HG03432 (cell line): Measurements from ENCODE around the gene DSTYK.
"Not testable (repeated sequence)": the region's sequence is repeated elsewhere in the genome, so short reads cannot be mapped to it uniquely, and the experiment has no call there.

Experiments used
- ATAC-seq: cut with Tn5 transposase; IDR thresholded peaks from one replicate; pipeline ENCODE4 v1.9.1; 2021; ENCODE audit warnings: mild to moderate bottlenecking, moderate library complexity; ENCODE audit not compliant: unreplicated experiment

DSTYK gene

DNA sequence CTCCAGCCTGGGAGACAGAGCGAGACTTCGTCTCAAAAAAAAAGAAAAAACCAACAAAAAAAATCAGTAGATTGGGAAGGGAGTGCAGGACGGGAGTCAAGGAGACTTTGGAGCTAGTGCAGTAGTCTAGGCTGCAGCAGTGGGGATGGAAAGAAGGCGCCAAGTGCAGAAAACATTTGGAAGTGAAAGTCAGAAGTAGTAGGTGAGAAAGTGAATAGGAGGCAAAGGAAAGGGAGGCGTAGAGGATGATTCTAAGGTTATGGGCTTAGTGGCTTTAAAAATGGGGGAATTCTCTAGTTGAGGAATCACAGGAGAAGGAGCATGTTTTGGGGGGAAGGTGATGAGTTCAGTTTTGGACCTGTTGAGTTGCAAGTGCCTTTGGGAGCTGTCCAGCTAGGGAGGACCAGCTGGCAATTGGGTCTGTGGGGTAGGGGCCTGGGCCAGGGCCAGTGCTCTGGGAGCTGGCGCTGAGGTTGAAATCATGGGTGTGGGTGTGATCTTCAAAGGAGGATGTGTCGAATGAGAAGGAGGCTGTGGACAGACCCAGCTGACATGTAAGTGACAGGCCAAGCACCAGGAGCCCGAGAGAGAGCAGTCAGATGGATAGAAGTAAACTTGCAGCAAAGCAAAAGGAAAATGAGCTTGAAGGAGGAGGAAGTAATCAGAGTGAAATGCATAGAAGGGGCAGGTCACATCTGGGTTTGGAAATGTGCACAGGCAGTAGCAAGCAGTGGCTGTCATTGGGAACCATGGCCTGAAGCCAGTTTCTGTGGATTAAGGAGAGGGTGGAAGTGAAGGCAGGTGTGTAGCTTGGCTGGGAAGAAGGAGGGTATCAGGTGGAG lies 32.1 kb upstream of the DSTYK start:
- ATAC-seq, result no peak

- ATAC-seq, result no peak
Measured at GRCh38 chr1:205241366-205242030, 30.0 kb upstream of the DSTYK start.

DNA sequence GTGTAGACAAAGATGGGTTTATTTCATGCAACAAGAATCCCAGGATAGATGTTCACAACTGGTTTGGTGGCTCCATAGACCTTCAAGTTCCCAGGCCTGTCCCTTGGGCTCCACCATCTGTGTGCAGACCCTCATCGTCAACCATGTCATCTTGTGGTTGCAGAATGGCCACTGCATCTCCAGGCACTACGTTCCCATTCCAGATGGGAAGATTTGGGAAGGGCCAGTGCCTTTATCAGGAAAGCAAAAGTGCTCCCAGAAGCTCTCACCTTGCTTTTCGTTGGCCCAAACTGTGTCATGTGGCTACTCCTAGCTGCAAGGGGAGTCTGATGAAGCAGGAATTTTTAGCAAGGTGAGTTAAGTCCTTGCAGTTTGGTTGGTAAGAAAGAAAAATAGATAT lies 29.1 kb upstream of the DSTYK start:
- no peak for ATAC-seq

DNA sequence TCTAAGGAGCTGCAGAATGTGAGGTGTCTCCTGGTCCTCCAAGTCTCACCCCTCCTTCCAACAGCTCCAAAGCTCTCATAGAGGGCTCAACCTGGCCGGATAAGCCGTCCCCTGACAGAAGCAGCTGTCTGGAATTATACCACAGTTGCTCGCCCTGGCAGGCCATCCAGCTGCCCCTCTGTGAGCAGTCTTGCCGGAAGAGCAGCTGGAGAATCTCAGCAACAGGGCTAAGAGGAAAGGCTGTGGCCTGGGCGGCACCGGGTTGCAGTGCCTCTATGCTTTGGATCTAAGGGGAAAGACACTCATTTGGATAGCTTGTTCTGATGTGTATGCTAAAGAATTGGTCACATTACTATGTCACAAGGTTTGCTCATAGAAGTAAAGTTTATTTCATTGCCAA lies 28.6 kb upstream of the DSTYK start:
- ATAC-seq, result no peak

- ATAC-seq, result no peak
Measured at GRCh38 chr1:205239078-205239477, 27.6 kb upstream of the DSTYK start.

DNA sequence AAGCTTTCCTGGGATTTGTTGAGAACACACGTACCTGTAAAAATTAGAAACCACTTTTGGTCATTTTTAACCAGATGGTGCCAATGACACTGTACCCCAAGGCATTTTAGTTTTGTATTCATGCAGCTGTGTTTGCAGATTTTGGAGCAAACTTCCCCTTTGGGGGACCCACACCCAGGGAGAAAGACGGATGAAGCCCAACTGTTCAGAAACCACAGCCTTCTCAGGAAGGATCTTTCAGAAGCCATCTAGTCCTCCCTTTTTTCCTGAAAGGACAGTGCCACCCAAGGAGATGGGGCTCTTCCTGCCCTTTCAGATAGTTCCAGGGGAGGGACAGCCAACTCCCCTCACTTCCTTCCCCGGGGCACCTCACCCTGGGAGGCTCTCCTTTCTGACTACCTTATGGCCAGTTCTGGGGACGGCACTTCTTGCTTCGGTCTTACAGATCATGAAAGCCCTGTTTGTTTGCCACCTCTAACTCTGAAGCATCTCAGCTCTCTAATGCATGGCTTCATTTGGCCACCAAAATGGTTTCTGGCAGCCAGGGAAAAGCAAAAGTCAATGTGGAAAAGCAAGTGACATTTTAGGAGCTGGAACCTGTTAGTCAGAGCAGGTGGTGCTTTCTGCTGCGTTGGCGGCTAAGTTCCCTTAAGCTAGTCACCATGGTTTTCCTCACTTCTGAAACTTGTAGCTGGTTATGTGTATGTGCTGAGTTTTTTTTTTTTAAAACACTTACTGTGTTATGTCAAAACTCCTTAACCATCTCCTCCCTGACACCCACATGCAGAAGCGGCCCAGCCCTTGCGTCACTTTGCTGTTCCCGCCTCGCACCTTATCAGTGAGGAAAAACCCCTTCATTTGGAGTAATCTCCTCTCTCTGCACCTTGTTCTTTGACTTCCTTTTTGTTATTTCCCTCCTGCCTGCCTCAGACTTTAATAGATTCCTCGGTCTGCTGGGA lies 26.3 kb upstream of the DSTYK start:
- ATAC-seq, result no peak

GRCh38 chr1:205236951-205237475 lies 25.5 kb upstream of the DSTYK start:
- ATAC-seq, result no peak

GRCh38 chr1:205236526-205236925 lies 25.0 kb upstream of the DSTYK start:
- no peak for ATAC-seq

DNA sequence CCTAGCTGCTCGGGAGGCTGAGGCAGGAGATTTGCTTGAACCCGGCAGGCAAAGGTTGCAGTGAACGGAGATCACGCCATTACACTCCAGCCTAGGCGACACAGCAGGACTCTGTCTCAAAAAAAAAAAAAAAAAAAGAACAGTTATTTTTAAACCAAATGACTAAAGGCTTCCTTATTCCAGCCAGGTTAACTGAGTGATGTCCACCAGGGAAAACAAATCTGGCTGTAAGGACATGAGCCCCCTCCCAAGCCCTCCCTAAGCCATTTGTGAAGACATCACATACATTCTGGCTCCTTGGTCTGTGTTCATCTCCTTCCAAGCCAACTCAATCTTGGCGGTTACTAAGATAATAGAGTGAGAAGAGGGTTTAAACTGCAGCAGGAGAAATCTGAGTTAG lies 24.4 kb upstream of the DSTYK start:
- ATAC-seq, result no peak

DNA sequence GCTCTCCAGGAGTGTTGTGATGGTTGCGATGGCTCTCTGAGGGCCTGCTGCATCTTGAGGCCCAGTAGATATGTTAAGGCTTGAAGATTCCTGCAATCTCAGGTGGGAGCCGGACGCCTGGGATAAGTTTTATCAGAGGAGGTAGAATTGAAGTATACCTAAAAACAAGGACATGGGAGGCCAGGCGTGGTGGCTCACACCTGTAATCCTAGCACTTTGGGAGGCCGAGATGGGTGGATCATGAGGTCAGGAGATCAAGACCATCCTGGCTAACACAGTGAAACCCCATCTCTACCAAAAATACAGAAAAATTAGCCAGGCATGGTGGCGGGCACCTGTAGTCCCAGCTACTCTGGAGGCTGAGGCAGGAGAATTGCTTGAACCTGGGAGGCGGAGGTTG lies 22.5 kb upstream of the DSTYK start:
- ATAC-seq, result not testable (repeated sequence)

GRCh38 chr1:205232945-205233397 lies 21.5 kb upstream of the DSTYK start:
- ATAC-seq, result no peak

- ATAC-seq, result no peak
Measured at GRCh38 chr1:205232127-205232820, 20.8 kb upstream of the DSTYK start.

GRCh38 chr1:205230982-205231381 lies 19.5 kb upstream of the DSTYK start:
- ATAC-seq, result no peak

DNA sequence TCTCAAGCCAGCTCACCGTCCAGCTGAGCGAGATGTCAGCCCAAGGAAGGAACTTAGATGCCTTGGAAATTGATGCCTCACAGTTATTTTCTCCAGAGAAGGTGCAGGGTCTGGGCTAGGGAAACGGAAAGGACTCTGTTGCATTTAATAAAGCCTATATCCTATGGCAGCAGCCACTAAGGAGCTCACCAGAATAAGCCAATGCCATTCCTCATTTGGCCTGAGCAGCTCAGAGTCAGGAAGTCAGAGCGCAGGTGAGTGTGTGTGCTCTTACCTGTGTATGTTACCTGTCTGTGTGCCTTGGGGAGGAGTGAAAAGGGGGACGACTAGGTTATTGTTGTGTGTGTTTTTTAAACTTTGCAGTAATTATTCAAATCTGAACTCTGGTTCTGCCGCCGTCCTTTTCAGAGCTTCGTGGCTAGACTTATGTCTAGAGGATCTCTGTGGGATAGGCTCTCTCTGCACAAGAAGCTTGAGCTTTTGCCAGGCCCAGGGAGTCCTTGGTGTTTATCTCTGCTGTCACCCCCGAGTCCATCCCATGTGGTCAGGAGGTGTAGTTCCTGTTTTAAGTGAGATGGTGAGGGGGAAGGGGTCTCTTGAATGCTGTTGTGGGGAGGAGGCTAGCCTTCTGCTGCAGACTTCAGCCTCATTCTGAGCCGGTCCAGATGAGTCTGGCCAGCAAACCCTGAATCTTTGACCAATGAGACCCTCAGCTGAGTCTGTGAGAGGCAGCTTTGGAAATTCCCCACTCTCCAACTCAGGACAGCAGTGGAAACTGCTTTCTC lies 18.6 kb upstream of the DSTYK start:
- no peak for ATAC-seq

- ATAC-seq, result peak; percentile 39
Measured at GRCh38 chr1:205229399-205229871, 17.9 kb upstream of the DSTYK start.

- no peak for ATAC-seq
Measured at GRCh38 chr1:205228093-205228521, 16.6 kb upstream of the DSTYK start.

DNA sequence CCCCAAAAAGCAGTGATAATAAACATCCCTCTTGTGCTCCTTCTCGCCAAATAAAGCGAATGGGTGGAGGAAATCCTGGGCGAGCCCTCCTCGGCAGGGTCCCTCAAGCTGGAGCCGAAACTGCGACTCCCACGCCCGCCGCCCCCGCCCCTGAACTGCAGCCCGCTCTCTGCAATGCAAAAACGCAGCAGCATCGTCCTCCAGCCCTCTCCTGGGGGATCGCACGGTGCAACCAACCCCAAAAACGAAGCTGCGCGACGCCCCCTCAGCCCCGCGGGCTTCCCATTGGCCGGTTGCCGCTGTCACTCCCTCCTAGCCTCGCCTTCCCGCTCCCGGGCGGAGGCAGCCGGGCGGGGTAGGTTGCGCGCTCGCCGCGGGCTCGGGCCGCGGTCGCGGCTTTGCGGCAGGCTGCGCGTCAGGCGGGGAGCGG lies 16.1 kb upstream of the DSTYK start, which contains the start of gene TMCC2:
Gene TMCC2, plus strand, starts transcription at position 363 of the 430 bp plus-strand sequence. CDS start 619 bp downstream, outside the sequence.
- peak; percentile 87 for ATAC-seq

DNA sequence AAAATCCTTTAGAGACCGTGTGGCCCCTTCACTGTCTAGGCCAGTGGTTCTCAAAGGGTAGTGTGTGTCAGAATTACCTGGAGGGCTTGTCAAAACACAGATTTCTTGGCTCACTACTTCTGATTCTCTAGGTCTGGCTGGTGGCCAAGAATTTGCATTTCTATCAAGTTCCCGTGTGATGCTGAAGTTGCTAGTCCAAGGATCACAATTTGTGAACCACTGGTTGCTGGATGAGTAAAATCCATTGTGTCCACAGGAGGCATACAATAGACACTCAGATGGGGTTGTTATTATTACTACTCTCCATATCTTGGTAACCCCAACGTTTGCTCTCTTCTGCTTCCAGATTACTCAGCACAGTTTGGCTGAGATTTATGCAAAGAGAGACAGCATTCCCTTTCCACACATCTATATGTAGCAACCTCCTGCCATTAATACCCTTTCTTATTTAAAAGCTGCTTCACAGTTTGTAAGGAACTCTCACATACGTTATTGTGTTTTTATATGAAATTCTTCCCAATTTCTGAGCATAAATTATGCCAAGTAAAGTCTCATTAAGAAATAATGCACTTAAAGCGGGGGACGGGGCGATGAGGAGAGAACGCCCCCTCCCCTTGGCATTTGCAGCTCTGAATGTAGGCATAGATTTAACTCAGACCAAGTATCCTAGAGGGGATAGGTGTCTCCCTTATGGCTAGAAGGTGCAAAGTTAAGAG lies 15.5 kb upstream of the DSTYK start:
- ATAC-seq, result no peak
